Smooth muscle cell (in vitro differentiated cells): ENCODE results near the gene DPP6. TPM values are rescaled to one million over a fixed set of nuclear protein-coding genes. Genes with fewer than 3 reads are reported as not detected.

Source experiments
- DNase-seq: peaks from one replicate; lab custom pipeline; 2025; ENCODE audit not compliant: unreplicated experiment; lab: John Stamatoyannopoulos, UW
- H2AFZ ChIP-seq: fragments of 200-600 bp; sonication (generic); 2 replicates; pipeline ENCODE4 v1.6.0; 2016; ENCODE audit warnings: antibody characterized with exemption, low read depth, mild to moderate bottlenecking
- H3F3A ChIP-seq: fragments of 200-600 bp; sonication (generic); 2 replicates; pipeline ENCODE4 v1.6.0; 2017; ENCODE audit warnings: antibody characterized with exemption, low read depth
- H3K27ac ChIP-seq: fragments of 200-600 bp; sonication (generic); 2 replicates; pipeline ENCODE4 v1.5.1; 2016; ENCODE audit warnings: low read depth, mild to moderate bottlenecking
- H3K27me3 ChIP-seq: fragments of 200-600 bp; sonication (generic); 2 replicates; pipeline ENCODE4 v1.6.1; 2016; ENCODE audit warnings: low read depth, mild to moderate bottlenecking
- H3K36me3 ChIP-seq: fragments of 200-600 bp; sonication (generic); 2 replicates; pipeline ENCODE4 v1.5.1; 2016; ENCODE audit warnings: low read depth
- H3K4me1 ChIP-seq: fragments of 200-600 bp; sonication (generic); 2 replicates; pipeline ENCODE4 v1.5.1; 2016; ENCODE audit warnings: low read depth
- H3K4me2 ChIP-seq: fragments of 200-600 bp; sonication (generic); 2 replicates; pipeline ENCODE4 v1.6.0; 2016; ENCODE audit warnings: mild to moderate bottlenecking
- H3K4me3 ChIP-seq: fragments of 200-600 bp; sonication (generic); 2 replicates; pipeline ENCODE4 v1.5.1; 2016; ENCODE audit warnings: mild to moderate bottlenecking
- H3K79me2 ChIP-seq: fragments of 200-600 bp; sonication (generic); 2 replicates; pipeline ENCODE4 v1.6.0; 2016; ENCODE audit warnings: low read depth, mild to moderate bottlenecking
- H3K9ac ChIP-seq: fragments of 200-600 bp; sonication (generic); 2 replicates; pipeline ENCODE4 v1.6.0; 2016; ENCODE audit warnings: low read depth
- H3K9me3 ChIP-seq: fragments of 200-600 bp; sonication (generic); replicated peaks from 2 replicates; pipeline ENCODE4 v1.5.1; 2016; ENCODE audit warnings: low read depth
- H4K20me1 ChIP-seq: fragments of 200-600 bp; sonication (generic); 2 replicates; pipeline ENCODE4 v1.6.0; 2016; ENCODE audit warnings: low read depth
- CTCF ChIP-seq: fragments of 200-600 bp; sonication (generic); IDR thresholded peaks from 2 replicates; pipeline ENCODE4 v1.5.1; 2017; ENCODE audit warnings: borderline replicate concordance, mild to moderate bottlenecking, antibody characterized with exemption; ENCODE audit not compliant: insufficient read depth, poor library complexity, severe bottlenecking
- WGBS: methylation state at CpG from one replicate; pipeline ENCODE4 v1.1.7; 2016; ENCODE audit warnings: low lambda C conversion rate; 5-methylcytosine and 5-hydroxymethylcytosine counted together
- polyA plus RNA-seq: library from polyadenylated mRNA; unstranded; fragments of >200 nt; fragmentation: Nextera tagmentation; extraction: Ambion mirVana; gene quantifications from 2 replicates; pipeline ENCODE4 v1.2.1, GENCODE V29; 2016
- total RNA-seq: library from RNA; depleted of rRNA; stranded (reverse); fragments of >200 nt; gene quantifications from 2 replicates; pipeline ENCODE4 v1.2.3, GENCODE V29; 2014

DPP6 gene
- total and polyA plus RNA-seq, 2 experiments from 2014 or later = 0.72 TPM; not detected in 1

GRCh38 chr7:154433632-154434598, 381.7 kb downstream of the DPP6 start:
- WGBS = 87% methylated on average over 11 of the region's 11 CpGs
- H4K20me1 ChIP-seq = no peaks in the 10 kb centered on the region
- no peak overlapping the region for H3K27ac ChIP-seq
- H3K4me3 ChIP-seq = no peak overlapping the region
- H3F3A ChIP-seq = no peaks in the 10 kb centered on the region
- H3K36me3 ChIP-seq = no peaks in the 10 kb centered on the region
- no peaks in the 10 kb centered on the region for H3K4me1 ChIP-seq
- no peak overlapping the region for H3K9ac ChIP-seq
- no peaks in the 10 kb centered on the region for H3K27me3 ChIP-seq
- H2AFZ ChIP-seq = no peak overlapping the region
- no peak for DNase-seq
- H3K79me2 ChIP-seq = no peaks in the 10 kb centered on the region
- TF ChIP-seq CTCF = no peak
- H3K4me2 ChIP-seq = no peak overlapping the region
- H3K9me3 ChIP-seq = no peaks in the 10 kb centered on the region

- Histone ChIP-seq H3K79me2 (no peaks in the 10 kb centered on the region), H3K36me3 (no peaks in the 10 kb centered on the region), H3K27me3 (no peaks in the 10 kb centered on the region), H3F3A (no peaks in the 10 kb centered on the region), H3K4me3 (no peak overlapping the region), H4K20me1 (no peaks in the 10 kb centered on the region), H3K9me3 (no peaks in the 10 kb centered on the region), H2AFZ (no peak overlapping the region), H3K27ac (no peak overlapping the region), H3K9ac (no peak overlapping the region), H3K4me2 (no peak overlapping the region), H3K4me1 (no peaks in the 10 kb centered on the region)
- no peak for TF ChIP-seq CTCF
- 79% methylated on average over 4 of the region's 4 CpGs for WGBS
- no peak for DNase-seq
These were observed 384.4 kb downstream of the DPP6 start for GRCh38 chr7:154436560-154436959.

GRCh38 chr7:154437234-154437633, 385.0 kb downstream of the DPP6 start:
- no peak overlapping the region for H3K4me2 ChIP-seq
- no peak overlapping the region for H3K27ac ChIP-seq
- no peaks in the 10 kb centered on the region for H4K20me1 ChIP-seq
- no peaks in the 10 kb centered on the region for H3K36me3 ChIP-seq
- 95% methylated on average over 2 of the region's 2 CpGs for WGBS
- no peaks in the 10 kb centered on the region for H3K27me3 ChIP-seq
- no peaks in the 10 kb centered on the region for H3K79me2 ChIP-seq
- no peak for DNase-seq
- no peak overlapping the region for H2AFZ ChIP-seq
- H3F3A ChIP-seq = no peaks in the 10 kb centered on the region
- no peak overlapping the region for H3K9ac ChIP-seq
- no peaks in the 10 kb centered on the region for H3K9me3 ChIP-seq
- H3K4me3 ChIP-seq = no peak overlapping the region
- no peaks in the 10 kb centered on the region for H3K4me1 ChIP-seq
- no peak for TF ChIP-seq CTCF
